ENCODE results near the gene PLCH1.

DNA sequence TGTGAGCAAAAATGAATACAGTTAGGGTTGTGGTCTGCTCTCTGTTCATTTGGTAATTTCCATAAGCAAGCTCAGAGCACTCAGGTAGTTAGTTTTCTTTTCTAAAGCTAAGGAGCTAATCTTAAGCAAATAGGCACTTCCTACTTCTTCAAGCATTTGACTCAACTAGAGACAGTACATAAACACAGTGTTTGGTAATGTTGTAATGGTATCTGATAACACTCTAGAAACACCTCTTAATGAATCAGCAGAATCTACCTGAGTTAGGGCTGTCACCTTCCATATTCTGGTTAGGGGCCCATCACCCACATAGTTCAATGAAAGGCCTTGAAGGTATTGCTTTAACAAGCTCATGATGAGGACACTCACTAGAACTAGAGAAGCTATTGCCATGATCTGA is 83.1 kb downstream of the PLCH1 start:
- TF ChIP-seq ETV5 (CRISPR knock-in tag; IDR thresholded peaks at IDR 0.05; ENCODE audit: low read depth) (no peak), SMARCA5 (IDR thresholded peaks at IDR 0.05) (no peak), YY1 (IDR thresholded peaks at IDR 0.05; ENCODE audit: borderline replicate concordance in 1 of 3, control insufficient read depth in 1 of 3, extremely low read depth in 1 of 3, insufficient read depth in 3 of 3, insufficient read length in 1 of 3, insufficient replicate concordance in 2 of 3, low read depth in 1 of 3, low read length in 2 of 3) (no peak), MEF2A (IDR thresholded peaks at IDR 0.05; ENCODE audit: control insufficient read depth, low read depth, low read length) (no peak), ARNT (IDR thresholded peaks at IDR 0.05) (no peak), CTCF (IDR thresholded peaks at IDR 0.05 in 2 of 3, conservative IDR thresholded peaks at IDR 0.05 in 1 of 3; ENCODE audit: insufficient read depth in 2 of 3, low read depth in 1 of 3, low read length in 3 of 3) (no peak), GATAD2A (IDR thresholded peaks at IDR 0.05) (no peak)
- TF ChIP-seq, protein P1, sequence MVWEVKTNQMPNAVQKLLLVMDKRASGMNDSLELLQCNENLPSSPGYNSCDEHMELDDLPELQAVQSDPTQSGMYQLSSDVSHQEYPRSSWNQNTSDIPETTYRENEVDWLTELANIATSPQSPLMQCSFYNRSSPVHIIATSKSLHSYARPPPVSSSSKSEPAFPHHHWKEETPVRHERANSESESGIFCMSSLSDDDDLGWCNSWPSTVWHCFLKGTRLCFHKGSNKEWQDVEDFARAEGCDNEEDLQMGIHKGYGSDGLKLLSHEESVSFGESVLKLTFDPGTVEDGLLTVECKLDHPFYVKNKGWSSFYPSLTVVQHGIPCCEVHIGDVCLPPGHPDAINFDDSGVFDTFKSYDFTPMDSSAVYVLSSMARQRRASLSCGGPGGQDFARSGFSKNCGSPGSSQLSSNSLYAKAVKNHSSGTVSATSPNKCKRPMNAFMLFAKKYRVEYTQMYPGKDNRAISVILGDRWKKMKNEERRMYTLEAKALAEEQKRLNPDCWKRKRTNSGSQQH (CRISPR knock-in tag; IDR thresholded peaks at IDR 0.05) = no peak
- TF ChIP-seq, protein P2, sequence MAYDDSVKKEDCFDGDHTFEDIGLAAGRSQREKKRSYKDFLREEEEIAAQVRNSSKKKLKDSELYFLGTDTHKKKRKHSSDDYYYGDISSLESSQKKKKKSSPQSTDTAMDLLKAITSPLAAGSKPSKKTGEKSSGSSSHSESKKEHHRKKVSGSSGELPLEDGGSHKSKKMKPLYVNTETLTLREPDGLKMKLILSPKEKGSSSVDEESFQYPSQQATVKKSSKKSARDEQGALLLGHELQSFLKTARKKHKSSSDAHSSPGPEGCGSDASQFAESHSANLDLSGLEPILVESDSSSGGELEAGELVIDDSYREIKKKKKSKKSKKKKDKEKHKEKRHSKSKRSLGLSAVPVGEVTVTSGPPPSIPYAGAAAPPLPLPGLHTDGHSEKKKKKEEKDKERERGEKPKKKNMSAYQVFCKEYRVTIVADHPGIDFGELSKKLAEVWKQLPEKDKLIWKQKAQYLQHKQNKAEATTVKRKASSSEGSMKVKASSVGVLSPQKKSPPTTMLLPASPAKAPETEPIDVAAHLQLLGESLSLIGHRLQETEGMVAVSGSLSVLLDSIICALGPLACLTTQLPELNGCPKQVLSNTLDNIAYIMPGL (CRISPR knock-in tag; IDR thresholded peaks at IDR 0.05) = no peak

Measured in K562 (cell line).